ENCODE data around the gene IQCH.

- no peak for TF ChIP-seq CTCF (conservative IDR thresholded peaks at IDR 0.05 in 1 of 2, IDR thresholded peaks at IDR 0.05 in 1 of 2; ENCODE audit: extremely low read depth in 1 of 2, insufficient read depth in 1 of 2, low read depth in 1 of 2, low read length in 2 of 2)
- TF ChIP-seq EZH2 (IDR thresholded peaks at IDR 0.05; ENCODE audit: borderline replicate concordance, low read length): no peak
Observed at GRCh38 chr15:67501836-67502461, 247.4 kb downstream of the IQCH start.

All from mammary epithelial cell (primary cell).